Adrenal gland (tissue), 12 donors: Measurements from ENCODE around the gene NHLH1. TPM values are rescaled to one million over a fixed set of nuclear protein-coding genes. Genes with fewer than 3 reads are reported as not detected.

Source experiments
- DNase-seq, 7 donors: peaks; one replicate each; pipeline ENCODE4 v3.0.0-alpha.2; 2019 to 2020
- H3K27ac ChIP-seq, 5 donors: fragments of 200-600 bp; sonication (generic) in 4 of 5; 1 replicate in 3 of 5; 2 replicates in 2 of 5; pipeline versions ENCODE4 v1.5.1 to v1.8.0; 2016 to 2020; ENCODE audit warnings: mild to moderate bottlenecking in 1 of 5
- H3K27me3 ChIP-seq: fragments of 200-600 bp; 2 replicates; pipeline ENCODE4 v1.8.0; 2021
- H3K36me3 ChIP-seq, 2 donors: fragments of 200-600 bp; replicated peaks in 1 of 2; 1 replicate in 1 of 2; 2 replicates in 1 of 2; pipeline versions ENCODE4 v1.5.1 to v1.8.0; 2018 to 2022
- H3K4me1 ChIP-seq, 2 donors: fragments of 200-600 bp; replicated peaks in 1 of 2; 1 replicate in 1 of 2; 2 replicates in 1 of 2; pipeline versions ENCODE4 v1.5.1 to v1.8.0; 2018 to 2021
- H3K4me3 ChIP-seq, 4 donors: fragments of 200-600 bp; sonication (generic) in 3 of 4; one replicate each; pipeline ENCODE4 v1.5.1; 2016 to 2018
- H3K9me3 ChIP-seq, 3 donors: fragments of 200-600 bp; sonication (generic) in 1 of 3; replicated peaks in 1 of 3; 1 replicate in 2 of 3; 2 replicates in 1 of 3; pipeline versions ENCODE4 v1.5.1 to v1.8.0; 2016 to 2021
- CTCF ChIP-seq, 6 experiments: fragments of 450-650 bp in 4 of 6; fragments of 200-600 bp in 2 of 6; sonication (generic) in 1 of 6; IDR thresholded peaks; 1 replicate in 5 of 6; 2 replicates in 1 of 6; pipeline versions ENCODE4 v1.5.1 to v1.8.0; 2016 to 2021; ENCODE audit warnings: antibody characterized with exemption in 6 of 6, mild to moderate bottlenecking in 2 of 6, moderate library complexity in 1 of 6
- POLR2A ChIP-seq, 2 donors: fragments of 450-650 bp; IDR thresholded peaks; one replicate each; pipeline ENCODE4 v1.6.1; 2017; ENCODE audit warnings: antibody characterized with exemption in 2 of 2, mild to moderate bottlenecking in 2 of 2, moderate library complexity in 1 of 2
- WGBS, 4 donors: extraction: QIAGEN DNeasy Blood & Tissue Kit in 2 of 4; methylation state at CpG; one replicate each; pipeline versions ENCODE4 v1.1.5 to v1.1.7; 2013 to 2017; 5-methylcytosine and 5-hydroxymethylcytosine counted together
- intact Hi-C, 2 donors: fragments of 100-400 bp; cut with DNase I; formaldehyde crosslinking; loops; one replicate each; pipeline versions ENCODE4 v1.14.1 to v1.15.0; 2022 to 2023
- polyA plus RNA-seq, 3 donors: library from polyadenylated mRNA; stranded (reverse); fragments of 200-250 nt in 2 of 3; fragments of 350-450 nt in 1 of 3; fragmentation: Illumina TruSeq in 1 of 3; extraction: RNeasy Lipid Tissue Mini Kit (QIAGEN cat#74804) in 1 of 3; gene quantifications; one replicate each; pipeline ENCODE4 v1.2.3, GENCODE V29; 2013 to 2014
- total RNA-seq, 9 donors: library from RNA; depleted of rRNA in 4 of 9; stranded (reverse); fragments of >200 nt in 4 of 9; fragments of 120-200 nt in 1 of 9; fragmentation: NEBNext Ultra II Directional in 1 of 9; extraction: Animal tissue kit (Norgen Biotek cat#: 25700) in 1 of 9; gene quantifications; one replicate each; pipeline versions ENCODE4 v1.1.0 to v1.2.4, GENCODE V29; 2013 to 2023
- donor health status: healthy with polysubstance abuse.
- donor health status: Bipolar disorder and iron deficiency.
- donor health status: DM: yes; HTN: yes; CAD: no.
- donor health status: DM: no; HTN: no; CAD: no.
- donor health status: DM: no; HTN: no; CAD: no.
- donor health status: DM: yes; HTN: yes; CAD: no.

Gene NHLH1
- total and polyA plus RNA-seq, 12 donors: 0.16 to 0.46 (median 0.24) TPM; not detected in 7

DNA sequence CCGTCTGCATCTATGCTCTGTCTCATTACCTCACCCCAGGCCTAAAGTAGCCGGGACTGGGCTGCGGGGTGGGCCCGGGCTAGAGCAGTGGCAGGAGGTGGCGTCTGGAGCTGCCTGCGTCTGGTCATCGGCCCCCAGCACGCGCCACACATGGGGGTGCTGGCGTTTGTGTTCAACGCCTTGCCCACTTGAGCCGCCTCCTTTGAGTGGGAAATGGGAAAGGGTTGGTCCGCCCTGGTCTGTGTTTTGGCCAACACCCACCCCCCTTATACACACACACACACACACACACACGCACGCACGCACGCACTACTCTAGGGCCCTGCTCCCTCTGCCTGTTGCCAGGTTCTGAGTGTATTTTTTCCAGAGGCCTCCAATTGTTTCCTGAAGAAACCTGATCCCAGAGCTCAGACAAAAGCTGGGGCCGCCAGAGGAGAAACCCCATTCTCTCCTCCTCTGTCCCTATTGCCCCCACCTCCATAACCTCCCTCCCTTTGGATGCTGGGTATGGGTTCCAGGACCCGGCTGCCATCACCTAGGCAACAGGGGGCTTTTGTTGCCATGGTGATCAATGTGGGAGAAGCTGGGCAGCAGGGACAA, 43.6 kb downstream of the NHLH1 start:
- no peaks in the 10 kb centered on the region for H3K36me3 ChIP-seq
- H3K4me3 ChIP-seq: no peak overlapping the region
- 65 to 78% (median 71%) methylated on average over 19 of the region's 19 CpGs for WGBS, 4 donors
- H3K27me3 ChIP-seq: no peaks in the 10 kb centered on the region
- H3K27ac ChIP-seq: no peak overlapping the region
- H3K9me3 ChIP-seq: no peaks in the 10 kb centered on the region
- DNase-seq: no peak
- intact Hi-C loops: no loop called here
- no peaks in the 10 kb centered on the region for H3K4me1 ChIP-seq
- TF ChIP-seq POLR2A (IDR thresholded peaks at IDR 0.05) (no peak), CTCF (IDR thresholded peaks at IDR 0.05) (no peak)

DNA sequence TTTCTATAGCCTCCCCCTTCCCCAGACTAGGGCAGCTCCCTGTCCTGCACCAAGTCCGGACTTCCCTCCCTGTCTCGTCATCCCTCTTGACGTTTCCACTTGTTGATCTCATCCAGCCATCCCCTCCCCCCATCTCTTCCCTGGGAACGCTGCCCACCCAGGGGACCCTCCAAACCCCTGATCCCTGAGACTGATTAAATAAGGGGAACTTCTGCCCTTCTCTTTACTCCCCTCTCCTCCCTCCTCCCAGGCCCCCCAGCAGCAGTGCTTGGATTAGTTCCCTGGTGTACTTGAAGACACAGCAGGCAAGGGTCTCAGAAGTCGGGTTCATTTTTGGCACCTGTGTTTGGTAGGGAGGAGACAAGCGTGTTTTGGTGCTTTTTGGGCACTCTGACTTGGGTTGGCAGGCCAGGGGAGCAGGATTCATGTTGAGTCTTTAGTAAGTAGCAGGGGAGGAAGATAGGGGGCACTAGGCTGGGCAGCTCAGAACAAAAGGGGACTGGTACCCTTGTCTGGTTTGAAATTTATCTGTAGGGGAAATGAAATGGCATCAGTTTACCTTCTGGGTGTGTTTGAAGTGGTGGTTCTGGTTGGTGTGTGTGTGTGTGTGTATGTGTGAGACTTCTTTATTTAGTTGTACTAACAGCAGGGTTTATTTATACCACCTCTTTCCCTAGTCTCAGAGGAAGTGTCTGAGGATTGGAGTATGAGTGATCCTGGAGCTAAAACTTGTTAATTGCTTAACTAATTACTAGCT, 44.6 kb downstream of the NHLH1 start:
- H3K4me3 ChIP-seq: no peak overlapping the region
- no peak for TF ChIP-seq POLR2A (IDR thresholded peaks at IDR 0.05)
- TF ChIP-seq CTCF (IDR thresholded peaks at IDR 0.05): no peak
- H3K4me1 ChIP-seq: no peaks in the 10 kb centered on the region
- H3K9me3 ChIP-seq: no peaks in the 10 kb centered on the region
- no peaks in the 10 kb centered on the region for H3K27me3 ChIP-seq
- no peak overlapping the region for H3K27ac ChIP-seq
- intact Hi-C loops: no loop called here
- H3K36me3 ChIP-seq: no peaks in the 10 kb centered on the region
- WGBS, 4 donors: 64 to 70% (median 68%) methylated on average over 6 of the region's 6 CpGs
- DNase-seq: no peak

GRCh38 chr1:160412028-160412362, 45.1 kb downstream of the NHLH1 start:
- Histone ChIP-seq H3K36me3 (no peaks in the 10 kb centered on the region), H3K9me3 (no peaks in the 10 kb centered on the region), H3K27ac (no peak overlapping the region), H3K4me1 (no peaks in the 10 kb centered on the region), H3K4me3 (no peak overlapping the region), H3K27me3 (no peaks in the 10 kb centered on the region)
- DNase-seq: no peak
- 81 to 91% (median 85%) methylated on average over 3 of the region's 3 CpGs for WGBS, 4 donors
- TF ChIP-seq CTCF (IDR thresholded peaks at IDR 0.05) (no peak), POLR2A (IDR thresholded peaks at IDR 0.05) (no peak)
- intact Hi-C loops: no loop called here

GRCh38 chr1:160413716-160414115, 46.8 kb downstream of the NHLH1 start:
- Histone ChIP-seq H3K27me3 (no peaks in the 10 kb centered on the region), H3K4me1 (no peaks in the 10 kb centered on the region), H3K27ac (no peak overlapping the region), H3K4me3 (no peak overlapping the region), H3K9me3 (no peaks in the 10 kb centered on the region), H3K36me3 (no peaks in the 10 kb centered on the region)
- no peak for TF ChIP-seq CTCF (IDR thresholded peaks at IDR 0.05)
- no peak for TF ChIP-seq POLR2A (IDR thresholded peaks at IDR 0.05)
- intact Hi-C loops: no loop called here
- WGBS, 4 donors: 81 to 89% (median 86%) methylated on average over 3 of the region's 3 CpGs
- no peak for DNase-seq
